IPS-11a (cell line): ENCODE data around the gene WARS2.
A peak's percentile ranks its signal among the peaks of the same experiment; 100 is the strongest.

ENCODE experiments used
- H3K4me3 ChIP-seq: one replicate; pipeline ENCODE4 v1.5.1; 2013; ENCODE audit warnings: low read depth, low read length, control low read depth

WARS2 gene

GRCh38 chr1:119034359-119034758, 106.1 kb downstream of the WARS2 start:
- H3K4me3 ChIP-seq, result no peak overlapping the region

GRCh38 chr1:119032986-119033385, 107.5 kb downstream of the WARS2 start:
- no peak overlapping the region for H3K4me3 ChIP-seq

- H3K4me3 ChIP-seq, result no peak overlapping the region
Observed at GRCh38 chr1:119027759-119028158, 112.7 kb downstream of the WARS2 start.

GRCh38 chr1:119026956-119027355, 113.5 kb downstream of the WARS2 start:
- no peak overlapping the region for H3K4me3 ChIP-seq

- H3K4me3 ChIP-seq, result no peak overlapping the region
Observed at GRCh38 chr1:119015547-119015946, 124.9 kb downstream of the WARS2 start.

GRCh38 chr1:119012383-119012782, 128.1 kb downstream of the WARS2 start:
- no peak overlapping the region for H3K4me3 ChIP-seq

- no peak overlapping the region for H3K4me3 ChIP-seq
Observed at GRCh38 chr1:119011706-119012105, 128.7 kb downstream of the WARS2 start.

GRCh38 chr1:119011116-119011515, 129.3 kb downstream of the WARS2 start:
- H3K4me3 ChIP-seq, result no peak overlapping the region

GRCh38 chr1:119010201-119010600, 130.3 kb downstream of the WARS2 start:
- no peak overlapping the region for H3K4me3 ChIP-seq

GRCh38 chr1:119009312-119009655, 131.2 kb downstream of the WARS2 start:
- H3K4me3 ChIP-seq, result no peak overlapping the region

- H3K4me3 ChIP-seq, result no peak overlapping the region
Observed at GRCh38 chr1:119008483-119009311, 131.8 kb downstream of the WARS2 start.

GRCh38 chr1:119007670-119008482, 132.6 kb downstream of the WARS2 start:
- peak overlapping the region; percentile 4 for H3K4me3 ChIP-seq

GRCh38 chr1:119007339-119007669, 133.1 kb downstream of the WARS2 start:
- no peak overlapping the region for H3K4me3 ChIP-seq

GRCh38 chr1:119006406-119007279, 133.8 kb downstream of the WARS2 start:
- H3K4me3 ChIP-seq, result no peak overlapping the region

- H3K4me3 ChIP-seq, result no peak overlapping the region
Observed at GRCh38 chr1:119005724-119006405, 134.6 kb downstream of the WARS2 start.

GRCh38 chr1:119004781-119005180, 135.7 kb downstream of the WARS2 start:
- H3K4me3 ChIP-seq, result no peak overlapping the region

- H3K4me3 ChIP-seq, result no peak overlapping the region
Observed at GRCh38 chr1:119004129-119004527, 136.3 kb downstream of the WARS2 start.

- no peak overlapping the region for H3K4me3 ChIP-seq
Observed at GRCh38 chr1:119003413-119004128, 136.9 kb downstream of the WARS2 start.

GRCh38 chr1:119002028-119002686, 138.3 kb downstream of the WARS2 start:
- H3K4me3 ChIP-seq, result no peak overlapping the region
